Esophagus mucosa (tissue), 1 donor: ENCODE results near the gene PPP2R5A. TPM values are rescaled to one million over a fixed set of nuclear protein-coding genes. Genes with fewer than 3 reads are reported as not detected.

ENCODE experiments used
- ATAC-seq: fragments of 200-7000 bp; cut with Tn5 transposase; one replicate; pipeline ENCODE4 v1.9.1; 2020
- total RNA-seq: library from RNA; stranded (reverse); gene quantifications from one replicate; pipeline ENCODE4 v1.2.4, GENCODE V29; 2023
- donor health status: DM: yes; HTN: yes; CAD: no.

Gene PPP2R5A
- total RNA-seq = 55.7 TPM

DNA sequence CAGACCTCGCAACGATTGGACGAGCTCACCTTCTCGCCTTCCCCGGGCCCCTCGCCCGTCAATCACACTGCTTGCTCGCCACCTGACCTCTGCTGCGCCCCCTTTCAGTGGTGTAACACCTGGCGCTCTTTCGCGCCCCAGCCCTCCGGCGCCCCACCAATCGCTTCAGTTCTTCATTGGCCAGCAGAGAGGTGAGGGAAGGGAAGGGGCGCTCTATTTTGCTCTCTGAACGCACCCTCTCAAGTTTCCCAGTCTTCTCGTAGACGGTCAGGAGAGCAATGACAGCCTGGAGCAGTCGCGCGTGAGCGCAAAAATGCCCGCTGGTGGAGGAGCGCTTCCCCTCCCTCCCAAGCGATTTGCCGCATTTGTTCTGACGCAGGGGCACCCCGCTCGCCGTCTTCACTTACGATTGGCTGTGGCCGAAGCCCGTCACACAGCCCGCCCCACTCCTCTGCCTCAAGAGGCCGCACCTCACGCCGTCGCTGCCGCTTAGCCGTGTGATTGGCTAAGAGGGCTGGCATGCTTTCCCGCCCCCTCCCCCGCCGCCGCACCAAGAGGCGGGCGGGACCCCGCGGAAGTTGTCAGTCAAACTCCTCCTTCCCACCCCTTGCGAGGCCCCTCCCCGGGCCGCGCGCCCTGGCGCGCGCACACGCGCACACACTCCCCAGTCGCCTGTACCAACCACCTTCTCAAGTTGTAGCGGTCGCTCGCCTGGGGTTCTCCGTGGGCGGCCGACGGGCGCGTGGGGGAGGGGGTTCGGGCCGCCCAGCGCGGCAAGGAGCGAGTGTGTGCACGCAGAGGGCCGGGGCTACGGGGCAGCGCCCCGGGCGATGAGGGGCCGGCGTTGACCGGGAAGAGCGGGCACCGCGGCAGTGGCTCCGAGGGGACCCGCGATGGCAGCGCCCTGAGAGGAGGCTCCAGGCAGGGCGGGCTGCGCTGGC lies at the start of gene PPP2R5A:
Gene PPP2R5A (plus strand): TSS at position 667 of the 941 bp plus-strand sequence. CDS start 701 bp downstream, outside the sequence.
- peak; percentile 97 for ATAC-seq

DNA sequence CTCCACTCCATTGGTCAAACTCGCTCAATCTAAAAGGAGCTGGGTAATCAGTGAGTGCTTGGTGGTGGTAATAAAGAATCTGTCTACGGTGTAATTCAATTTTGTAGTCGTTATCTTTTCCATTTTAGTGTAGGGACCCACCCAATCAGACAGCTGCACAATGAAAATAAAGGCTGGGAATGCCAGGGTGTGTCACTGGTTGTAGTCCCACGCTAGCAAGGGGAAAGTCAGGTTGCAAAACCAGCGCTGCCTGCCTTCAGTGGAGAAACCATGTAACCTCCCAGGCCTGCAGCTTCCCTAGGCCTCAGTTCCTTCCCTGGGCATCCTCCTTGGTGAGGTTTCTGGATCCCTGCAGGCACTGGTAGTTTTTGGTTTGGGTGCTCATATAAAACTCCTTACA lies 49.4 kb upstream of the PPP2R5A start:
- no peak for ATAC-seq

DNA sequence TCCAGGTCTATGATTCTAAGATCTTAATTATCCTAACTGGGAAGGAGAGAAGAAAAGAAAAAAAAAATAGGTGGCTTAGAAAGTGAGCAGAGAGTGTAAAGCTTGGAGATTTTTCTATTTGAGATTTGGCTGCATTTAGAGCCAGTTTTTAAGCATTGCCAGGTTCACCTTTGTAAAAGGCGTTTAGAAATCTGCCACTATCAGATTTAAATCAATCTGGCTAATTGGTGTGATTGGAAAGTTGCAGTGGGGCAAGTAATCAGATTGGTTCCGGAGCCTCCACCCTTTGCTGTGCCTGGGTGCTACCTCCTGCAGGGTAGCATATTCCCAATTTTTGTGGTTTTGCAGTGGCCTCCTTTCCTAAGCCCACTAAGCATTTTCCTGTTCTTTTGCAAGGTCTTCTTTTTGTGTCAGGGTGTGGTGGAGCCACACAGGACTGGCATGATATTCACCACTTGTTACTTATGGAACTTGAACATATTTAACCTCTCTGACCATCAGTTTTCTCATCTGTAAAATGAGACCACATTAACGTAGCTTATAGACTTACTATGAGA lies 48.5 kb upstream of the PPP2R5A start:
- no peak for ATAC-seq

DNA sequence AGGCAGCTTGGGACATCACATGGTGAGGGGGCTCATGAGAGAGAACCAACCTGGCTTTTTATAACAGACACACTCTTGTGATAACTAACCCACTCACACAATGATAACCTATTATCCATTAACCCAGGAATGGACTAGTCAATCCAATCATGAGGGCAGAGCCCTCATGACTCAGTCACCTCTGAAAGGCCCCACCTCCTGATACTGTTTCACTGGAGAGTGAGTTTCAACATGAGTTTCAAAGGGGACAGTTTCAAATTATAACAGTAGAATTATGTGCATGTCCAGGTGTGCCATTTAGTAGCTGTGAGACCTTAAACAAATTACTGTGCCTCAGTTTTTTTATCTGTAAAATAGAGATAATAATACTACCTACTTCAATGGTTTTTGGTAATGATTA lies 47.6 kb upstream of the PPP2R5A start:
- ATAC-seq = peak; percentile 72

DNA sequence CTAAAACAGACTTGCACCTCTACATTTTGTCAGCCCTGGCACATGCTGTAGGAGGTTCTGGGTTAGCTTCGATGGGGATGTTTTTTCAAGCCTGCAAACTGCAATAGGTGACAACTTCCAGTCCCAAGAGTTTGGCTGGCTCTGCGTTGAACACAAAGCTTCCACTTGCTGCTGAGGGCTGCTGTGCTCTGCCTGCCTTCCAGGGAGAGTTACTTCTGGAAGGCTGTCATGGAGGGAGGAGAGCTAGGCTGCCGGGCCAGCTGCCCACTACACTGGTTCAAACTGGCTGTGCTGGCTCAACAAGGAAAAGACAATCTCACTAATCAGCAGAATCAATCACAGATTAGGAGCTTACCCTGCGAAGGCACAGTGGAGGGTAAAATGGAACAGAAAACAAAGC lies 46.7 kb upstream of the PPP2R5A start:
- peak; percentile 51 for ATAC-seq

DNA sequence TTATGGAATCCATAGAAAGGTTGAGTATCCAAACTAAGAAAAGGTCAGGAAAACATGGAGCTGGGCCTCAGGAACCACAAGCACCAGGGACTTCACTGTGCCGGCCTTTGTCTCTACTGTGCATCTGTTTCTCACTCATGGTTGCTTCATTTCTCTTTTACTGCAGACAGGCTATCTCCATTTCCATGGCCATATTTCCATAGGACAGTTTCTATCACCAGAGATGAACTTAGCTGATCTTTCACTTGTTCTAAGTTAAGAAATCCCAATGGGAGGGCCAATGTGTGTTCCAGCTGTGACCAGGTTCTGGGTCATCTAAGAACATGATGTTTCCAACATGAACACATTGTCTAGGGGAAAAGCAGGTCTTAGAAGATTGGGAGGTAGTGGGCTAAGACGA lies 43.7 kb upstream of the PPP2R5A start:
- ATAC-seq = no peak

DNA sequence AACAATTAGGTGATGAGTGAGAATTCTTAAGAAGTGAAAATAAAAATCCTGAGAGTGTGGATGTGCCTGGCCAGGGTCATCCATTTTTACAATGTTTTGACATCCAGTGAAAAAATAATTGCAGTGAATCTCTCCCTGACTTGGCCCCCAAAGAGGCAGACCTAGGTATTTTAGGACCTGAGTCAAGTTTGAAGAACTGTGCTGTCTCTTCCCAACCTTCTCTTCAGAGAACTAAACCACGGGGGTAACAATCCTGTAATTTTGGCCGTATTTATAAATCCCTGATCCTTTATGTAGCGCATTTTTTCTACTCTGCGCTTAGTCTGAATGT lies 43.3 kb upstream of the PPP2R5A start:
- ATAC-seq = no peak

DNA sequence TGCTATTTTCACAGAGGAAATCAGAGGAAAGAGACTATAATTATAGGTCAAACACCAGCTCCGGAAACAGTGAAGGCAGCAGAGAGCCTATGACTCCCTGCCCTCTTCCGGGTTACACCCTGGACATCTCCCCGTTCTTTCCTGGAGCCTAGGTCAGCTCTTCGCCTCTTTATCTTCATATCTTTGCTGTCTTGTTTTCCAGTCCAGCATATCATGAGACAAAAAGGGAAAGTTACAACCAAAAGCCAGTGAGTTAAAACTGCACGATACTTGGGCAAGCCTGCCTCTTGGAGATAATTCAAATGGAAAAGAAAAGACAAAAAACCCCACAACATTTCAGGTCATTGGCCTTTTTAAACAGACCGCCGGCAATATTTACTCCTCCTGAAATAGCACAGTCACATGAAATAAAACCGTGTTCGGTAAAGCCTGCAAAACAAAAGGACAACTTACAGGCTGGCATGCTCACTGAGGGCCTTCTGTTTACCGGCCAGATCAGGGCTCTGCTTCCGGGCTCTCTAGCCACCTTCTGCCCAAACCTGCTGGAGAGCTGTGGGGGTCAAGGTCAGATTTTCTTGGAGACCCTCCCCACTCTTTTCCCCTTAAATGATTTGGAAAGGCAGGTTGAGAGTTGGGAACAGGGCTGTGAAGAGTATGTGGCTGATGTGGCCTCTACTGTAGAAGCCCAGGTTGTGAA lies 42.8 kb upstream of the PPP2R5A start:
- no peak for ATAC-seq

DNA sequence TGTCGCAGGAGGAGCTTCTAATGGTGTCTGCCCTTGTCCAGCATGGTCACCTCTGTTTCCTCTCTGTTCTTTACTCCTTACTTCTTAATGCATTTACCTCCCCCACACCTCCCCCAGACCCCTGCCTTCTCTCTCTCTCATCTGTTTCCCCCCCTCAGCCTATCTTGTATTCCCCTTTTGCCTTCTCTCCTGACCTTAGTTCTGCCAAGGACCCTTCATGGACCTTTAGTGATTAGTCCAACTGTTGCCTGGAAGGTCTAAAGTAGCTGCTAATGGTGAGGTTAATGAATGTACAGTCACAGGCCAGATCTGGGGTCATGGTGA lies 42.3 kb upstream of the PPP2R5A start:
- no peak for ATAC-seq

DNA sequence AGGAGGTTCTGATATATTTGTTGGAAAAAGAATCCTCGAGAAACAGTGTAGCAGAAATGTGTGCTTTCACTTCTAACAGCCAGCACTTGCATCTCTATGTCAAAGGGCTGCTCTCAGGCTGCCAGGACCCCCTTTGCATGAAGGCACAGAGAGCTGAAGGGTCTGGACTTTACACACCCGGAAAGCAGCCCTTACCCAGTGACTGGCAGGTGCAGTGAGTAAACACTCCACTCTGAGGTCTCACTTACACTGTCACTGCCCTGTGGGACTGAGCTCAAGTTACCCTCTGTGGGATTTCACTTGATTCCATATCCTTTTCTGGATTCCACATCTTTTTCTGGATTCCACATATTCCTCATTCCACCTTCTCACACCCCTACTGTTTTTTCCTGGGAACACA lies 40.8 kb upstream of the PPP2R5A start:
- ATAC-seq = no peak

DNA sequence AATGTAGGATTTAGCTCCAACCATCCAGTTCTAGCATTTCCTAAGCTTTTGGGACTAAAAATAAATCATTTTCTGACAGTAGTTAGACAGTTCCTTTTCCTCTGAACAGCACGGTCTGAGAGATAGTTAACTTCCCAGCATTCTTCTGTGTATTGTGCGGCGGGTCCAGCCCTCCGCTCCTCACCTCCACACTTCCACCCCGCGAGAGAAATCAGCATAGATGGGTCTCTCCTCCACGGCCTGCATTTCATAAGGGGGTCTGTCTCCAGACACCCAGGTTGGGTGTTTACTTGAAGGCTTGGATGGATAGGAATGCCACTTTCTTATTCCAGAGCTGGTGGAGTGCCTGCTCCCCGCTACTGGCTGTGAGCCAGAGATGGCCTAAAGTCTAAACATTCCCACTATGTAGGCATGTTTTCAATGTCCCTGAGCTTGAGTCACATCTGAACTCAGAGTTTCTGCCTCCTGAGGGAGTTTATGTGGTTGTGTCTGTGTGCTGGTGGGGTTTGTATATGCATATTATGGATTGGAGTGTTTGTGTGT lies 38.0 kb upstream of the PPP2R5A start:
- no peak for ATAC-seq

DNA sequence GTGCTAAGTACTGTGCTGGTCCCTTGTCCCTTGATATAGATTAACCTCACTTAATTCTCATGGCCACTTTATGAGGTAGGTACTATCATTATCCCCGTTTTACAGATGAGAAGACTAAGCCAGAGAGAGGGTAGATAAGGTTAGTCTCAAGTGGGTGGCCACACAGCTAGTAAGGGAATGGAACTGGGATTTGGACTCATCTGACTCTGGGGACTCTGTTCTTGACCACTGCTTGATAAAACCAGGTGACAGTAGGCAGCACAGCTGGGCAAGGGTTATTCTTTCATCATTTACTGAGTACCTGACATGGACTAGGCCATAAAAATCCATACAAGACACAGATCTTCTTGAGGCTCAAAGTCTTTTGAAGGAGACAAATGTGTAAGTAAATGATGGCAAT lies 37.2 kb upstream of the PPP2R5A start:
- no peak for ATAC-seq

DNA sequence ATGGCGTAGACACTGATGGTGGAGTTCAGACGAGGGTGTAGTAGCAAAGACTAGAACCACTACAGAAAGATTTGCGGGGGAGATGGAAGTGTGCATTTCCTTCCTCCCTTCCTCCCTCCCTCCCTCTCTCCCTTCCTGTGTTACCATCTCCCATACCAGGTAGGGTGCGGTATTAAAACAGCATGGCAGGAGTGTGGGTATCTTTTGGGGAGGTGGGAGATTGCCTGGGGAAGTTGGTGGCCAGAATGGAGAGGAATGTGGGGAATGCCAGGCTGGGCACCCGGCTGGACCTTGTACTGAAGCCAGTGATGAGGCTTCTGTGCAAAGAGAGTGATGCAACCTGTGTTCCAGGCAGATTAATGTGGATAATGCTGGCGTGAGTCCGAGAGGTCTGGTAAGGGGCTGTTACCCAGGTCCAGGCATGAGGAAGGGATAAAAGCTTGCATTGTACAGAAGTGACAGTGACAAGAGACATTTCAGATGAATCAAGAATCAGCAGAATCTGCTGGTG lies 30.3 kb upstream of the PPP2R5A start:
- no peak for ATAC-seq

DNA sequence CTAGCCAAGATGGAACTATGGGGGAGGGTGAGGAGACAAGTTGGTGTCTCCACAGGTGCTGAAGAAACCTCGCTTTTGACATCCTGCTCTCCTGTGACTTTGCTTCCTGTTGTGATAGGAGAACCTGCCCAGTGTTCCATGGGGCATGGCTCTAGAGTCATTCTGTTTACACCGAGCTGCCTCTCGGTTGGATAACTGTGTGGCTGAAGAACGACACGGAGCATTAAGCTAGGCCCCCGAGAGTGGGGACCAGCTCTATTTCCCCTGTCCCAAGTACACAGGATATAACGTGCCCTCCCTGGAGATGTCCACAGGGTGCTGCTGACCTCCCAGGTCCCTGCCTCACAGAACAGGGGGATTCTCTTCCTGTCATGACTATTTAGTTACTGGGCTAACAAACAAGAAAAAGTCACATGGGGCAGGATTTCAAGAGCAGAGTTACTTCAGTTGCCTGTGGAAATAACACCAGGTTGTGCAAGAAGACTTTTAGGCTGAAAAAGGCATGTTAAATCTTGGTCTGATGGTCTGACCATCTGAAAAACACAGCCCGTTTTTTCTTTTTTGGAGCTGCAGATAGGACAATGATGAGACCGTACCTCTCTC lies 29.4 kb upstream of the PPP2R5A start:
- no peak for ATAC-seq

DNA sequence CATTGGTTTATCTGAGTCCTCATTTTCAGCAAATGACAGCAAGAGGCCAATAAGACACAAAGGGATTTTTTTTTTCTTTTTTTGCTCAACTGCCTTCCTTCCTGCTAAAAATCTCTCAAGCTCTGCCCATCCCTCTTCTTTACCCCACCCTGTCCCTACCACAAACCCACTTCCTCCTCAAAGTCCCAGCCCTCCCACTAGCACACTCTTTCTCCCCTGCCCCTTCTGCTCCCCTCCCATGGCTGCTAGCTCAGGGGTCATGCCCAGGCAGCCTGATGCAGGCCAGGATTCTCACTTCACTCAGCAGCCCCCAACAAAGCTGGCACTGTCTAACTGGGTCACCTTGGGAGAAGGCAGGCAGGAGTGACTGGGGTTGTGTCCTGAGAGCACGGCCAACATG lies 28.8 kb upstream of the PPP2R5A start:
- ATAC-seq = no peak

DNA sequence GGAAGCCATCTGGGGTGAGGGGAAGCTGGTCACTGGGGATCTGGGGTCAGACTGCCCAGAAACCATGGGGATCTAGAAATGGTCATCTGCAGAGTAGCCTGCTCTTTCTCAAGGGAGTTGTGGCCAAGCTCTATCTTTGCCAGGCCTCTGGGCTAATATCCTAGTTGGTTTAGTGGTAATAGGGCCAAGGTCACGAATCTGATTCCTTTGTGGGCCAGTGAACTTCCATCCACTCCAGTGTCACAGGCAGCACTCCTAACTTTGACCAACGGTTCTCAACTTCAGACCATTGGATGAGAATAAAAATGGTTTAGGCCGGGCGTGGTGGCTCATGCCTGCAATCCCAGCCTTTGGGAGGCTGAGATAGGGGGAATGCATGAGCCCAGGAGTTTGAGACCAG lies 28.1 kb upstream of the PPP2R5A start:
- no peak for ATAC-seq

DNA sequence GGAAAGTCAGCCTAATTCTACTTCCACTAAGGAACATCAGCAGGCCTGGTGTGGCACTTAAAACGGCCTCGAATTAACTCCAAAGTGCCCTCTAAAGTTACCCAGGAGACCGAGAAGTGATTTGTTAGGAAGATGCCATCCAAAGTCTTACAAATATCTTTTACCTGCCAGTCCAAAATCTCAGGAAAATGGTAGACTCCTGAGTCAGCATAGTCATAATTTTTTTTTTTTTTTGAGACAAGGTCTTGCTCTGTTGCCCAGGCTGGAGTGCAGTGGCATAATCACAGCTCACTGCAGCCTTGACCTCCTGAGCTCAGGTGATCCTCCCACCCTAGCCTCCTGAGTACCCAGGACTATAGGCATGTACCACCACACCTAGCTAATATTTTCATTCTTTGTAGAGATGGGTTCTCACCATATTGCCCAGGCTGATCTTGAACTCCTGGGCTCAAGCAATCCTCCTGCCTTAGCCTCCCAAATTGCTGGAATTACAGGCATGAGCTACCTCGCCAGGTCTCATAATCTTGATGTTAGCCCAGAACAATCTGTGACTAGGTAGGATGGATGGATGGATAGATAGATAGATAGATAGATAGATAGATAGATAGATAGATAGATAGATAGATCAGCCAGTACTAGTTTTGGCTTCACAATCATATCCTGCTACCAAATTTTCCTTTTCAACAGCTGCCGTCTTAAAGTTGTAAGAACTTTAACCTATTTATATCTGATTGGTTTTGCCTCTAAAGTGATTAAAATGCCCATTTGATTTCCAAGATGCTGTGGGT lies 25.3 kb upstream of the PPP2R5A start:
- ATAC-seq = no peak

DNA sequence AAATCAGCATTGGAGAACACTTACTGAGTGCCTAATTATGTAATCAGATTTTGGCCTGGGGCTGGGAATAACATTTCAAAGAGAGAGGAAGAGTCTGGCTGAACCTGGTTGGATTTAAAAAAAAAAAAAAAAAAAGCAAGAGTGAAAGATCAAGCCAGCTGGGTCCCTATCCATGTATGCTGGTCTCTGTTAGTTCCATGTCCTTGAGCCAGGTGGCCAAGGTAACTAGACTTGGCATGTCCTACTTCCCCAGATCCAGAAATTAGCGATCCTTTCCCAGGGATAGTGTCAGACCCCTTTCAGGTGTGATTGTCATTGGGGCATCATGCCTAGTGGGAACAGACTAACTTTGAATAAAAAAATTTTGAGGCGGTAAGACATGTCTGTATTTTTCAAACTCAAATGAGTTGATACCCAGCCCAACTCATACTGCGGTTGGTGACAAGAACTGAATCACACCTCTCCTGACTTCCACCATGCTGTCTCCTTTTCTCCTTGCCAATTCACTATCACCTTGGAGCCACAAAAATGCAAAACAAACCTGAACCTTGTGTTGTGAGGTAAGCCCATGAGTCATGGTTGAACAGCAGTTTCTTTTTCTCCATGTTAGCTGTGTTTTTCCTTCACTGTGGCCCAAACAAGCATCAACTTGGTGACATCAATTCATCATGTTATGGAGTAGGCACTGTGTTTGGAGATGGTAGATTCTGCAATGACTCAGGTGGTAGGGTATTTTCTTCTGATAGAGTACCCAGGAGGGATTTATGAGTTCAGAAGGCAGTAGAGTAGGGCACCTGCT lies 24.5 kb upstream of the PPP2R5A start:
- peak; percentile 93 for ATAC-seq

DNA sequence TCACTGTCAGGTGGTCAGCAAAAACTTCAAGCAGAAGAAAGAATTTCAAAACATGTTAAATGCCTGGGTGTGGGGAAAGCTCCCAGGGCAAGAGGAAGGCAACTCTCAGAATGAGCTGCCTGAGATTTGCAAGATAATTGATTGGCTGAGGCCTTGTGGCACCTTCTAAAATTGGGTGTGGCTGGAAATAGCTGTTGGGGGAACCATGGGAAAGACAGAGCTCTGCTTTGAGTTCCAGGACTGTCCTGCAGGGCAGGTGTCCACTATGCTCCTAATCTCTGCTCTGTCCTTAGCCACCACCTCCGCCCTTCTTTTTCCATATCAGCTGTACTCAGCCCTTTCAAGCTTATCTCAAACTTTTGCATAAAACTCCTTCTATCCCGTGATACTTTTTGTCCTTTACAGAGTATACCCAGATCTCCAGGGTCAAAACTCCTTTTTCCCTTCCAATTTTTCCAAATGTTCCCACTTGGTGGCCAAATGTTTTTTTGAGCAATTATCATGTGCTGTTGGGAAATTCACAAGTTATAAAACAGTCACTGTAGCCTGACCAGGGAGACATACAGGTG lies 23.8 kb upstream of the PPP2R5A start:
- ATAC-seq = no peak

DNA sequence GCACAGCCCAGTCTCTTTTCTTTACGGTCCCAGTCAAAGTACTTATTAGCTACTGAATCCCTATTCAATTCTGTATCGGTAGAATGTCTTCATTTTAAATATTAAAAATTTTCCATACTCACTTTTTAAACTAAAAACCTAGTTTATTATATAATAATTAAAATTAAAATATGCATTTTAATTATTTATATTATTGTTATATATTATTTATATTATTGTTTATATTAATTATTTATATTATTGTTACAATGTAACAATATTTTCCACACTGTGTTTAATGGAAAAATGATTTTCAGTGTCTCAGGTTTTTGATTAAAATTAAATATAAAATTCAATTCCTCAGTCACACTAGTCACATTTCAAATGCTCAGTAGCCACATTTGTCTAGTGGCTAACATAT lies 18.2 kb upstream of the PPP2R5A start:
- ATAC-seq = no peak

DNA sequence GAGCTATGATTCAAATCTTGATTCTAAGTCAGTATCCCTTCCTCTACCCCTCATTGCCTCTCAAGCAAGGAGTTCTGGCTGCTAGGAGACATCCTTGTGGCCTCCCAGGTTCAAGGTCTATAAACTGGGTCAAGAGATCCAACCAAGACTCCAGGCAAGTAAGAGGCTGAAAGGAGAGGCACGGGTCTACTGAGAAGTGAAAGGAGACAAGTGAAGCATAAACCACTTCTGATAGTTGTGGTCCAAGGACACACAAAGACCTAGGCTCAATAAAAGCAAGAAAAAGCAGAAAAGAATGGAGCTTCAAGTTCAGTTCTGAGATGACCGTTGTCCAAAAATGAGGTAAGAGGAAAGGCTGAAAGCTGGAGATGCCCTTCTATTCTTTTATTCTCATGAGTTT lies 17.8 kb upstream of the PPP2R5A start:
- ATAC-seq = no peak
